GM12891 (cell line): ENCODE data around the gene OPRL1.

Experiments used
- DNase-seq: peaks from one replicate; pipeline ENCODE4 v3.0.0; 2011; ENCODE audit warnings: low spot score; ENCODE audit not compliant: insufficient read length
- FAIRE-seq: peaks from 2 replicates; lab custom pipeline; 2011; peaks lifted over from hg19 to GRCh38; lab: Jason Lieb, UNC
- PAX5 ChIP-seq: IDR thresholded peaks from 2 replicates; pipeline ENCODE4 v1.6.1; 2011; ENCODE audit warnings: low read length, moderate library complexity, mild to moderate bottlenecking; ENCODE audit not compliant: insufficient read depth, severe bottlenecking
- POLR2A ChIP-seq: IDR thresholded peaks from 2 replicates; pipeline ENCODE4 v1.6.1; 2011; ENCODE audit warnings: low read depth, low read length, control low read depth
- POLR2AphosphoS5 ChIP-seq: IDR thresholded peaks from 2 replicates; pipeline ENCODE4 v1.6.1; 2011; ENCODE audit warnings: low read depth, low read length, control low read depth
- POU2F2 ChIP-seq: IDR thresholded peaks from 2 replicates; pipeline ENCODE4 v1.6.1; 2011; ENCODE audit warnings: low read depth, mild to moderate bottlenecking, control low read depth, low read length, moderate library complexity
- SPI1 ChIP-seq: IDR thresholded peaks from 2 replicates; pipeline ENCODE4 v1.6.1; 2011; ENCODE audit warnings: low read depth, low read length, control low read depth
- TAF1 ChIP-seq: IDR thresholded peaks from 2 replicates; pipeline ENCODE4 v1.6.1; 2011; ENCODE audit warnings: low read depth, low read length, control low read depth

OPRL1 gene

GRCh38 chr20:64110411-64111068 lies 30.7 kb downstream of the OPRL1 start:
- FAIRE-seq, result no peak
- no peak for DNase-seq
- TF ChIP-seq POLR2AphosphoS5 (no peak), POLR2A (no peak), PAX5 (no peak), TAF1 (no peak), POU2F2 (no peak), SPI1 (no peak)

GRCh38 chr20:64111841-64112641 lies 32.2 kb downstream of the OPRL1 start:
- DNase-seq (no peak), FAIRE-seq (peak; percentile 38)
- TF ChIP-seq POU2F2 (no peak), POLR2AphosphoS5 (no peak), PAX5 (no peak), POLR2A (no peak), SPI1 (no peak), TAF1 (no peak)

GRCh38 chr20:64112691-64113443 lies 33.0 kb downstream of the OPRL1 start:
- DNase-seq (no peak), FAIRE-seq (no peak)
- TF ChIP-seq POLR2AphosphoS5 (no peak), SPI1 (no peak), TAF1 (no peak), POLR2A (no peak), PAX5 (no peak), POU2F2 (no peak)

GRCh38 chr20:64113444-64113775 lies 33.5 kb downstream of the OPRL1 start:
- DNase-seq (no peak), FAIRE-seq (no peak)

DNA sequence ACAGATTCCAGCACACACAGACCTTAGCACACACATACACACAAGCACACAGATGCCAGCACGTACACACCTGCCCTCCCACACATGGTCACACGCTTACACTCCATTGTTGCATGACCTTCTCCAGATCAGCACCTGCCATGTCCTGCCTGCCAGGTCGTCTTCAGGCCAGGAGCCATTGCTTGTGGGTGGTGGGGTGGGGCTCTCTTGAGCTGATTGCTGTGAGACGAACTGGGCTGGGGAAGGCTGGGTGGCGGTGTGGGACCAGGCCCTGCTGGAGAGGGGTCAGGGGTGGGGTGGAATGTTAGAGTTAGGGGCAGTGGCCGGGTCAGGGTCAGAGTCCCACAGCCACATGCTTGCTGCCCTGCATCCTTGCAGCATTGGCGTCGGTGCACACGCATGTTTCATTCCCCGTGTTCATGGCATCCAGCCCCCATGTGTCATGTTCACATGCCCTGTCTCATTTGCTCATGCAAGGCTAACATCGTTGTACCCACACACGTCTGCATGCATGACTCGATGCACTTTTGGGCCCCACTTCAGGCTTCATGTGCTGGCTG lies 34.0 kb downstream of the OPRL1 start:
- FAIRE-seq (no peak), DNase-seq (no peak)
- TF ChIP-seq PAX5 (no peak), POLR2A (no peak), POLR2AphosphoS5 (no peak), POU2F2 (no peak), TAF1 (no peak), SPI1 (no peak)

More at GRCh38 chr20:64113444-64113775, 33.5 kb downstream of the OPRL1 start:
- TF ChIP-seq POU2F2 (no peak), TAF1 (no peak), PAX5 (no peak), SPI1 (no peak), POLR2A (no peak), POLR2AphosphoS5 (no peak)

DNA sequence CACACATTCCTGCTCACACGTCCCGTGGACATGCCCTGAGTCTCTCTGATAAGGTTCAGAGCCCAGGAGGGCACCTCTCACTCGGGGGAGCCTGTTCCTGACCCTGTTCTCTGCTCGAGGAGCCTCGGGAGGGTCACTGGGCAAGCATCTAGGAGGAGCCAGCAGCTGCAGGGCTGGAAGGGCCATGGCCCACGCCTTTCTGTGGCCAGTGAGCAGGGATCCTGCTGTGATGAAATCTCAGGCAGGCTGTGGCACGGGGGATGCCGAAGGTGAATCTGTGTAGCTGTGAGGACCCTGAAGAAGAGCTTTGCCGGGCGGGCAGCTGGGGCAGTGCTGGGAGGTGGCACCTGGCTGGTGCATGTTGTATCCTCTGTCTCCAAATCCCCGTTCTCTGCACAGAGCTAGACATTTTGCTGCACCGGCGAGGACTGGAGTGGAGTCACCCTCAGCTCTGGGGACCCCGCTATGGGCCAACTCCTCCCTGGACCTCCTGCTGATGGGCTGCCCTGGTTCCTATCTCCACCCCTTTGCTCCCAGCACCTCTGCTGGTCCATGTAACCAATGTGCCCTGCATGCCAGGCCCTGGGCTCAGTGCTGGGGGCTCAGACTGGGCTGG lies 34.6 kb downstream of the OPRL1 start:
- DNase-seq (no peak), FAIRE-seq (no peak)
- no peak for TF ChIP-seq POLR2A
- TF ChIP-seq SPI1, result no peak
- no peak for TF ChIP-seq TAF1
- no peak for TF ChIP-seq POLR2AphosphoS5
- TF ChIP-seq POU2F2, result no peak
- no peak for TF ChIP-seq PAX5

GRCh38 chr20:64115171-64115911 lies 35.5 kb downstream of the OPRL1 start:
- TF ChIP-seq POLR2A (no peak), TAF1 (no peak), POU2F2 (no peak), POLR2AphosphoS5 (no peak), PAX5 (no peak), SPI1 (no peak)
- FAIRE-seq, result no peak
- DNase-seq, result no peak

- DNase-seq, result no peak
- no peak for TF ChIP-seq POLR2A
- no peak for FAIRE-seq
Measured at GRCh38 chr20:64116016-64116415, 36.1 kb downstream of the OPRL1 start.
